GM12865 (cell line): ENCODE measurements around the gene ULK2.
A peak's percentile ranks its signal among the peaks of the same experiment; 100 is the strongest.

Source experiments
- DNase-seq: peaks from one replicate; pipeline ENCODE4 v3.0.0; 2010; ENCODE audit warnings: low read depth
- H3K4me3 ChIP-seq: 2 replicates; pipeline ENCODE4 v1.5.1; 2011; ENCODE audit warnings: mild to moderate bottlenecking, low read depth, low read length, control low read depth
- TF ChIP-seq, protein P1 (sequence below): IDR thresholded peaks from 2 replicates; pipeline ENCODE4 v1.5.1; 2011; ENCODE audit warnings: low read length, control low read depth, low read depth, inconsistent platforms; ENCODE audit not compliant: insufficient read depth; ENCODE audit errors: missing control alignments

ULK2 gene

GRCh38 chr17:19726631-19727376, 140.9 kb downstream of the ULK2 start:
- no peak for DNase-seq
- H3K4me3 ChIP-seq: no peak overlapping the region
- TF ChIP-seq, protein P1, sequence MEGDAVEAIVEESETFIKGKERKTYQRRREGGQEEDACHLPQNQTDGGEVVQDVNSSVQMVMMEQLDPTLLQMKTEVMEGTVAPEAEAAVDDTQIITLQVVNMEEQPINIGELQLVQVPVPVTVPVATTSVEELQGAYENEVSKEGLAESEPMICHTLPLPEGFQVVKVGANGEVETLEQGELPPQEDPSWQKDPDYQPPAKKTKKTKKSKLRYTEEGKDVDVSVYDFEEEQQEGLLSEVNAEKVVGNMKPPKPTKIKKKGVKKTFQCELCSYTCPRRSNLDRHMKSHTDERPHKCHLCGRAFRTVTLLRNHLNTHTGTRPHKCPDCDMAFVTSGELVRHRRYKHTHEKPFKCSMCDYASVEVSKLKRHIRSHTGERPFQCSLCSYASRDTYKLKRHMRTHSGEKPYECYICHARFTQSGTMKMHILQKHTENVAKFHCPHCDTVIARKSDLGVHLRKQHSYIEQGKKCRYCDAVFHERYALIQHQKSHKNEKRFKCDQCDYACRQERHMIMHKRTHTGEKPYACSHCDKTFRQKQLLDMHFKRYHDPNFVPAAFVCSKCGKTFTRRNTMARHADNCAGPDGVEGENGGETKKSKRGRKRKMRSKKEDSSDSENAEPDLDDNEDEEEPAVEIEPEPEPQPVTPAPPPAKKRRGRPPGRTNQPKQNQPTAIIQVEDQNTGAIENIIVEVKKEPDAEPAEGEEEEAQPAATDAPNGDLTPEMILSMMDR: no peak

DNA sequence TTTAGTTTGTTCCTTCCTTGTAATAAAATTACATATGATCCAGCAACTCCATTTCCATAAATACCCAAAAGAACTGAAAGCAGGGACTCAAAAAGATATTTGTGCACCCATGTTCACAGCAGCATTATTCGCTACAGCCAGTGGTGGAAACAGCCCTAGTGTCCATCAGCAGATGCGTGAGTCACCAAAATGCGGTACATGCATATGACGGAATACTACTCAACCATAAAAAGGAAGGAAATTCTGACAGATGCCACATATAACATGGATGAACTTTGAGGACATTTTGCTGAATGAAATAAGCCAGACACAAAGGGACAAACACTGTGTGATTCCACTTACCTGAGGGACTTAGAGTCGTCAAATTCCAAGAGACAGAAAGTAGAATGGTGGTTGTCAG, 142.2 kb downstream of the ULK2 start:
- TF ChIP-seq, protein P1: no peak
- DNase-seq: no peak

DNA sequence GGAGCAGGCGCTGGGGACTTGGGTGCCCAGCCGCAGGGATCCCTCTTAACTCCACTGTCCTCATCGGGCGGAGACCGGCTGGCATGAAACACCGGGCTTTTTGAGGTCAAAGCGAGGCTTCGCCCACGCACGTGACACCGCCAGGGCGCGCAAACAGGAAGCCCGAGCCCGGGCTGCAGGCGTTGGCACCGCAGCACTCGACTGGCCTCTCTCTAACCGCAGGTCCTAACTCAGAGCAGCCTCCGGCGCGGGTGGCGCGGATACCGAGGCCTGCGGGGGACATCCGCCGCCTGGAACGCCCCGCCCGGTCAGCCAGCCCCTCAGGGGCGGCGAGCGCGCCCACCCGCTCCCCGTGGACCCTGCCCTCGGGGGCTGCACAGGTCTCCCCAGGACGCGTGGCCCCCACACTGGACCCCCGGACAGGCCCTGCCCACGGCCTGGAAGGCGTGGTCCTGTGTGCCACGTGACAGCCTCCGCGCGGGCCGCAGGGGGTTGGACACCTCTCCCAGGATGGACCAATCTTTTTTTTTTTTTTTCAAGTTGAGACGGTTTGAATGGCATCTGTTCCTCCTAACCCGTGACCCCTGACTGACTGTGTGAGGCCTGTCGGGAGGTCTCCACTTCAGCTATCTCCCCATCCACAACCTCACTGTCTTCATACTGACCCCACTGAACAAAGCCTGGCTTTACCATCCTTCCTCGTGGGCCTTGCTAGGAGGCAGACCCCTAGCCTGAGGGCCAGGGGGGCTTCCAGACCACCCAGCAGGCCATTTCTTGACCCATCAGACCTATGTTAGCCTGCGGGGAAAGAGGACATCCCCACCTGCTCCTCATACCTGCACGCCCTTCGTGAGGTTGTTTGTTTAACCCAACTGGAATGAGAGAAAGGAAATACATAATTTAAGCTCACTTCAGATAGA, 143.0 kb downstream of the ULK2 start:
- H3K4me3 ChIP-seq: peak overlapping the region; percentile 23
- TF ChIP-seq, protein P1: no peak
- peak; percentile 37 for DNase-seq

More for the DNA sequence above, 142.2 kb downstream of the ULK2 start:
- H3K4me3 ChIP-seq: no peak overlapping the region

- TF ChIP-seq, protein P1: no peak
- DNase-seq: no peak
- no peak overlapping the region for H3K4me3 ChIP-seq
Measured at GRCh38 chr17:19723964-19724363, 143.8 kb downstream of the ULK2 start.
